DMS 273 (cell line): ENCODE data around the gene CACNA1C.
A peak's percentile ranks its signal among the peaks of the same experiment; 100 is the strongest.

Experiments used
- DNase-seq: peaks from one replicate; lab custom pipeline; 2025; ENCODE audit not compliant: unreplicated experiment; lab: John Stamatoyannopoulos, UW

Gene CACNA1C

GRCh38 chr12:2291182-2291832, 238.5 kb downstream of the CACNA1C start:
- DNase-seq = peak; percentile 64

- DNase-seq = no peak
These were observed 239.2 kb downstream of the CACNA1C start for GRCh38 chr12:2291947-2292346.

DNA sequence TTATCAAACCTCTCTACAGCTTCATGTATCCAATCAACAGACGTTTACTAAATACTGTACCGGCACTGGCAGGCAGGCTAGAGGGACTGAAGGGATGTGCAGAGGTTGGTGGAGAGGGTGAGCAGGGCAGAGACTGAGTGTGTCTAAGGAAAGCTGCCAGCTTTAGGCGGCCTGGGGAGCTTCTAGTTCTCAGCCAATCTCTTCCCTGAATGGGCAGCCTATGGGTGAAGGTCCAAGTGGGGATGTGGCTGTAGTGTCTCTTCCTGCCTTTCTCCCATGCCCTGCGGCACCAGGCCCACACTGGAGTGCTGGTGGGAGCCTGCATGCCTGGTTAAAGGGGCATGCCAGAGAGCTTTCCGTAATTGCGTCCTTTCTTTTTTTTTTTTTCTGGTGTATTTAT, 239.8 kb downstream of the CACNA1C start:
- DNase-seq = no peak

DNA sequence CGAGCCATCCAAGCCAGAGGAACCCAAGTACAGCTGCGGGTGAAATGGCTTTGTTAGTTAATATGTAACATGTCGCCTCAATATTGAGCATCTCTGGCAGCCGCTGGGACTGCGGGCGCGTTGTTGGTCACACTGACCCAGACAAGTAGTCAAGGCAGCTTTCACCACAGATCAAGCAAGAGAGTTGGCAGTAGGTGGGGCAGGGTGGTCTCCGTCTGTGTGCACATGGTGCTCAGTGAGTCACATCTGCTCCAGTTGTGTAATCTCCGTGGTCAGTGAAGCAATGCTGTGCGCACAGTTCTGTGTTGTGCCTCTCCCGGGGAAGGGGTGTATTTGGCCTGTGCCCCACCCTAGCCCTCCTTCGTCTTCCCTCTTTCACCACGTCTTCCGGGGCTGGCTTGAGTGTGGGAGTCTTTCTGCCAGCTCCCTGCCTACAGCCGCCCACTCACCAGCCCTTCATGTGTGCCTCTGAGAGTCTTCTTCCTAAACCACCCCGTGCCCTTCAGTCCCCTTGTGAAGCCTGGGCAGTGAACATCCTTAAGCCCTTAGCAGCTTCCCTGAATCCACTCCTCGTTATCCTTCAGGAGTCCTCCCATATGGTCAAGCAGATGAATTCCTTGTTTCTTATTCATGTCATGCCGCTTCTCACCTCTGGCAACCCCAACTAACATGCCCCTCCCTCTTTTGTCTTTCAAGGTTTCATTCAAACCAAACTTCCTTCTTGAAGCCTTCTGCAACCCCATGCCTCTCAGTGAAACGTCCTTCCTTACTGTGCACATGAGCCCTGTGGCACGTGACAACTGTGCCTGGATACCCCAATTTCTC, 242.1 kb downstream of the CACNA1C start:
- DNase-seq = no peak

GRCh38 chr12:2295941-2296461, 243.2 kb downstream of the CACNA1C start:
- no peak for DNase-seq

DNA sequence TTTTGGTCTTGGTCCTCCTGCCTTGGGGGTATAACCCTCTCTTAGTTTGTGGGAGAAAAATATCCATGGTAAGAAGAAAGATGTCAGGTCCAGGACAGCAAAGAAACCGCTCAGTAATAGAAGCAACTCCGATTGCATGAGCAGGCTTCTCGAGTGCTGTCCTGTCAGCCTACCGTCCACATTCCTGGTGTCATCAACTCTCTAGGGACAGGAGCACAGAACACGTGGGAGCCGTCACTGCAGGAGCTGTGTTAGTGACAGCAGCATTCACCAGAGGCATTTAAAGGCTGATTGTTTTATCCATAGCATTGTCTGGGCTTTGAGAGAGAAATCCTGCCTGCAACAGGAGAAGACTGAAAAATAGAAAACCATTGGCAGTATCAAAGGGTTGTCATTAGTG, 244.2 kb downstream of the CACNA1C start:
- no peak for DNase-seq

DNA sequence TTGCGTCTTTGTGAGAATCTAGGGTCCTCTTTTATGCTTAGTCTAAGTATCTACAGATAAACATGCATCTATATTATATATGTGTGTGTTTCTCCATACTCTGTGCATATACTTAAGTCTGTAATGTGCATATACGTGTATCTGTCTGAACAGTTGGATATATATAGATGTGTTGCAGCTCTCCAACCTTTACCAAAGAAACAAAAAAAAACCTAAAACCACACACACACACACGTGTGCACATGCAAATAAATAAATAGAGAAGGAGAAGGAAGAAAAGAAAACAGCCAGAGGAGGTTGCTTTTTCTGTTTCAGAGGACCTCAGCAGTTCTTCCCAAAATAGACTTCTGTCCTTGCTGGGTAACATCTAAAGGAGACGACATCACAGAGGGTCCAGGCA, 244.9 kb downstream of the CACNA1C start:
- DNase-seq = no peak

DNA sequence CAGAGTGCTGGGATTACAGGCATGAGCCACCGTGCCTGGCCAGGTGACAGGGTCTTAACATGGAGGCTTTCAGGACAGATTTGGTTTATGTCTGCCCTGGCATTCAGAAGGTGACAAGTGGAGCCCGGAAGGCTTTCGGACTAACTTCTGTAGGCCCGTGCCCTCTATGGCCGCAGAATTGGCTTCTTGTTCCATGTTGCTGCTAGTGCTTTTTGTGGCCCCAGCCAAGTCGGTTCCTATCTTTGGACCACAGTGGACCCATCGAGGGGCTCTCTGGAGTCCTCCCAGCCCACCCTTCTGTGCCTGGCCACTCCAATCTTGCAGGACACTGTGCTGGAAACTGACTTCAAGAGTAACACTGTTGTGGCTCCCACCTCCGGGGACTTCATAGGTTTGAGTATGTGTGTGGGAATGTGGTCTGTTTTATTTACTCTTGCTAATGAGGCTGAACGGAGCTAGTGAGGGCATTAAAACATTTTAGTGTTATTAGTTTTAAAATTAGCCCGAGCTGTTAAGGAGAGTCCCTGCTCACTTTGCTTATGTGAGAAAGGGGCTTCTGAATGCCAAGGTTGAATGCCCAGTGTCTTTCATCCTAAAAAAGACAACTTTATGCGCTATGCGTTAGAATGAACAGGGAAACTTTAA, 245.9 kb downstream of the CACNA1C start:
- DNase-seq = no peak

GRCh38 chr12:2299206-2299605, 246.4 kb downstream of the CACNA1C start:
- DNase-seq = no peak

- DNase-seq = no peak
These were observed 247.4 kb downstream of the CACNA1C start for GRCh38 chr12:2300168-2300567.

DNA sequence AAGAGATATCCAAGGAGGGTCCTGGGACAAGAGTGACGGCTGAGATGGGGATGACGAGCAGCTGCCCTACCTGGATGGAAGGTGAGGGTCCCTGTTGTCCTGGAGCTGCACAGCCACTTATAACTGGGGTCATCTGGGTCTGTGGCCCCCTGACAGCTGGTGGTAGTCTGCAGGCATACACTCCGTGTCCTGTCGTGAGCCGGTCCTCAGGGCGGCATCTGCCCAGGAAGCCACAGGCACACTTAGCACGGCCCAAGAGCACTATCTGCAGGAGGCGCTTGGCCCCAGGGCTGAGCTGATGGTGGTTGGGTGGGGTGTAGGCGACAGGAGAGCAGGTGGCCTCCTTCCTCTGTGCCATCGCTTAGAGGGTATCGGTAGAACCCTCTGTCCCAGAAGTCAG, 248.1 kb downstream of the CACNA1C start:
- no peak for DNase-seq

DNA sequence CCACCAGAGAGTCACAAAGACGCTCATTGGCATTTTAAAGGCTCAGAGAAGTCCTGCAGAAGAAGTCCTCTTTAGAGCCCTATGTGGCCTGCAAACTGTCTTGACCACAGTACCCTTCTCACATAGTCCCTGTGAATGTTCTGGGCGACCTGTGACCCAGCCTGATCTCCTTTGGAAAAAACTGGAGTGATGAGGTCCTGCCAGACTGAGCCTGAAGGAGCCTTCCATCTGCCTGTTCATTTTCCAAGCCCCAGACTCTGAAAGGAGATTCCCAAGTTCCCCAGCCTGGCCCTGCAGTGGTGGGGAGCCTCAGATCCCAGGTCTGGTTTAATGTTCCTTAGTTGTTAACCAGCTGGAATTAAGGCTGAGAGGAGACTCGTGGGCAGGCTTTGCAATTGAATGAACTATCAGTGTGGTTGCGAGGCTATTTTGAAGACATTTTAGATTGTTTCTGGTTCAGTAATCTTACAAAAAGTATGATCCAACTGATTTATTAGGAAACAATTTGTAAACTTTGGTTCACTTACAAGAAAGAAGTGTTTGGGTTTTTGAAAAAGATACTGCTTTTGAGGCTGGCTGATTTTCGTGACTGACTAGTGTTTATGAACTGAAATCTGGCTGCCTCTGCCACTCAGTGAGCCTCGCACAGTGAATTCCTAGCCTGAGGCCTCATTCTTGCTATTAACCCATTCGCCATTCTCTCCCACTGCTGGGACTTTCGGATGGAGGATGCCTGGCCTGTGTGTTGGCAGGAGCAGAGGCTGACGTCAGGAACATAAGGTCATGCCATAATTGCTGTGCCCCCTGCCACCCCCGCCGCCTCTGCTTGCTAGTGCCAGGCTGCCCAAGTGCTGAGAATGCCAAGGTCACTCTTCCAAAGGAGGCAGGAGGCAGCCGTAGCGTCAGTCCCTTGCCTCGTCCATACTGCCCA, 249.0 kb downstream of the CACNA1C start:
- DNase-seq = no peak

- no peak for DNase-seq
These were observed 250.2 kb downstream of the CACNA1C start for GRCh38 chr12:2302711-2303580.

GRCh38 chr12:2304223-2304622, 251.4 kb downstream of the CACNA1C start:
- no peak for DNase-seq

GRCh38 chr12:2306012-2306411, 253.2 kb downstream of the CACNA1C start:
- peak; percentile 40 for DNase-seq

- no peak for DNase-seq
These were observed 253.9 kb downstream of the CACNA1C start for GRCh38 chr12:2306735-2307134.

GRCh38 chr12:2307550-2307949, 254.8 kb downstream of the CACNA1C start:
- no peak for DNase-seq

DNA sequence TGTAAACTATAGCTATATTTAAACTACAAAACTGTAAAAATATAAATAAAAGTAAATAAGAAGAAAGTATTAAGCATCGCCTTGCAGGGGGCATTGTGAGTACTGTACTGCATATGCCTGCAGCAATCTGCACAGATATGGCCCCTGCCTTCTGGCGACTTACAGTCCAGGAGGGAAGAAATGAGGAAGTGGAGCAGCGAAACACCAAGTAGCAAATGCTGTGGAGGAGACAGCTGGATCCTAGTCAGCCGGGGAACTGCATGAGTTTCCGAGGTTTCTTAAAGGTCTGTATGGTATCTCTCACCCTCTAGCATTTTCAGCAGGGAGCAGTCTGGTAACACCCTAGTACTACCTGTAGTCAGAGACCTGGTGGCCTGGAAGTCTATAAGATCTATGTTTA, 256.9 kb downstream of the CACNA1C start:
- DNase-seq = no peak

DNA sequence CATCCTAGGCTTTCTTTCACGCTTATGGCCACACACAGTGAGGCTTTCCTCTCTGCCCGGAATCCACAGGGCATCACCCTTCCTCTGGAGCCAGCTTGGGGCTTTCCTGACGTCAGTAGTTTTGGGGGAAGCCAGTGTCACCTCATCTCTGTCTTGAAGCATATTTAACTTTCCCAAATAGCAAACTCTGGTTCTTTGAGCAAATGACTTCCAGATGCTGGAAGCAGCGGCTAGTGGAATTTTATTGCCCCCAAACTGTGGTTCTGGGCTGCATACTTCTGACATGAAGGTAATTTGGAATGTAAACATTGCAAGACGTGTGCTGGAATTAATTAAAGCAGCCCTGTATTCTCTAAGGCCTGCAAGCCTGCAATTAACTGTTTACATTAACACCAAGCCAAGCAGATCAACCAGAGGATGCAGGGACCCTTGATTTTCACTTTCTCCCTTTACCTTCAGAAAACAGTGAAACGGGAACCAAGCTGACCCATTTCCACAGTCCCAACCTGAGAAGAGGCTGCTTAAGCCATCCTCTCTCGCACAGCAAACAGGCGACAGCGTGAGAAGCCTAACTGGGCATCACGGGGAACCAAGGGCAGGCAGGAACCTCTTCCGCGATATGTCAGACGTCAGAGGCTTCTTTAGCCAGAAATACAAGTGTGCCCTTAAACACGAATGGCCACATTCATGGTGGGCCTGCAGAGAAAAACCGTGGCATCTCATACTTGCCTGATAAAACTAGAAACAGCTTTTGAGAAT, 258.4 kb downstream of the CACNA1C start:
- no peak for DNase-seq
